IMR-90 (cell line): ENCODE data around the gene IDI2. TPM values are rescaled to one million over a fixed set of nuclear protein-coding genes. Genes with fewer than 3 reads are reported as not detected.
A peak's percentile ranks its signal among the peaks of the same experiment; 100 is the strongest.

Experiments used
- ATAC-seq: fragments of 200-7000 bp; cut with Tn5 transposase; 2 replicates; pipeline ENCODE4 v1.9.1; 2020; ENCODE audit warnings: low read depth, mild to moderate bottlenecking, moderate library complexity
- BruUV-seq: library from RNA; stranded (reverse); fragments of 400-500 nt; replicated peaks from 2 replicates; lab custom pipeline; 2021; lab: Mats Ljungman, UMichigan
- CTCF ChIA-PET: fragments of 300-600 bp; formaldehyde crosslinking; extraction: SDS; loops from one replicate; lab custom pipeline; 2021; ENCODE audit warnings: antibody characterized with exemption; lab: Yijun Ruan, JAX
- POLR2A ChIA-PET: fragments of 300-600 bp; sonication (Branson Sonifier 250); formaldehyde crosslinking; loops from one replicate; lab custom pipeline; 2022; ENCODE audit warnings: antibody characterized with exemption; ENCODE audit not compliant: unreplicated experiment; lab: Charles Lee
- DNase-seq: peaks from one replicate; pipeline ENCODE4 v3.0.0; 2013
- H2AFZ ChIP-seq: replicated peaks from 2 replicates; pipeline ENCODE3; 2013; ENCODE audit warnings: low read length, mild to moderate bottlenecking; ENCODE audit not compliant: poor library complexity
- H2AK5ac ChIP-seq: 2 replicates; pipeline ENCODE4 v1.6.1; 2013; ENCODE audit warnings: low read depth, low read length, inconsistent platforms
- H2AK9ac ChIP-seq: replicated peaks from 2 replicates; pipeline ENCODE3; 2013; ENCODE audit warnings: mild to moderate bottlenecking, low read depth, low read length, moderate library complexity; ENCODE audit not compliant: poor library complexity
- H2BK120ac ChIP-seq: 2 replicates; pipeline ENCODE4 v1.6.1; 2013; ENCODE audit warnings: low read depth, low read length, inconsistent platforms
- H2BK15ac ChIP-seq: 3 replicates; pipeline ENCODE4 v1.6.1; 2013; ENCODE audit warnings: low read depth, low read length, inconsistent platforms
- H2BK20ac ChIP-seq: 2 replicates; pipeline ENCODE4 v1.6.1; 2013; ENCODE audit warnings: low read depth, mild to moderate bottlenecking, inconsistent platforms, low read length, moderate library complexity
- H2BK5ac ChIP-seq: 2 replicates; pipeline ENCODE4 v1.6.1; 2013; ENCODE audit warnings: mild to moderate bottlenecking, low read depth, low read length, inconsistent platforms; ENCODE audit not compliant: poor library complexity, severe bottlenecking
- H3K14ac ChIP-seq: replicated peaks from 2 replicates; pipeline ENCODE4 v1.6.1; 2013; ENCODE audit warnings: low read depth, low read length, inconsistent platforms
- H3K18ac ChIP-seq: 2 replicates; pipeline ENCODE4 v1.6.1; 2013; ENCODE audit warnings: low read depth, low read length, control low read depth
- H3K23ac ChIP-seq: 2 replicates; pipeline ENCODE4 v1.6.1; 2013; ENCODE audit warnings: low read depth, low read length, inconsistent platforms
- H3K27ac ChIP-seq: 2 replicates; pipeline ENCODE4 v1.5.1; 2013; ENCODE audit warnings: mild to moderate bottlenecking, control low read depth, low read length; ENCODE audit not compliant: insufficient read depth
- H3K27me3 ChIP-seq: 2 replicates; pipeline ENCODE4 v1.6.1; 2013; ENCODE audit warnings: low read length; ENCODE audit not compliant: control insufficient read depth, insufficient read depth
- H3K36me3 ChIP-seq: 2 replicates; pipeline ENCODE4 v1.6.1; 2013; ENCODE audit warnings: low read length, mixed read lengths; ENCODE audit not compliant: control insufficient read depth, insufficient read depth
- H3K4ac ChIP-seq: 2 replicates; pipeline ENCODE4 v1.6.1; 2013; ENCODE audit warnings: low read depth, low read length, inconsistent platforms
- H3K4me1 ChIP-seq: 2 replicates; pipeline ENCODE4 v1.6.1; 2013; ENCODE audit warnings: low read length, mixed read lengths; ENCODE audit not compliant: control insufficient read depth, insufficient read depth
- H3K4me2 ChIP-seq: 2 replicates; pipeline ENCODE4 v1.6.1; 2013; ENCODE audit warnings: low read depth, mild to moderate bottlenecking, control low read depth, low read length, moderate library complexity
- H3K4me3 ChIP-seq: 2 replicates; pipeline ENCODE4 v1.5.1; 2013; ENCODE audit warnings: low read depth, mild to moderate bottlenecking, control low read depth, low read length, moderate library complexity; ENCODE audit not compliant: insufficient read depth
- H3K56ac ChIP-seq: 2 replicates; pipeline ENCODE4 v1.6.1; 2013; ENCODE audit warnings: low read length, inconsistent platforms; ENCODE audit not compliant: insufficient read depth; ENCODE audit errors: extremely low read depth
- H3K79me1 ChIP-seq, 2 experiments: 2 replicates each; pipeline ENCODE4 v1.6.1; 2013; ENCODE audit warnings: low read length in 2 of 2, inconsistent platforms in 1 of 2, low read depth in 1 of 2
- H3K9ac ChIP-seq: 2 replicates; pipeline ENCODE4 v1.6.1; 2013; ENCODE audit warnings: low read depth, low read length, control low read depth
- H3K9me1 ChIP-seq: 2 replicates; pipeline ENCODE4 v1.6.1; 2013; ENCODE audit warnings: low read length, inconsistent platforms; ENCODE audit not compliant: insufficient read depth
- H3K9me3 ChIP-seq: 2 replicates; pipeline ENCODE4 v1.6.1; 2013; ENCODE audit warnings: low read length; ENCODE audit not compliant: control insufficient read depth, insufficient read depth
- H4K20me1 ChIP-seq: 2 replicates; pipeline ENCODE4 v1.6.1; 2013; ENCODE audit warnings: low read length, inconsistent platforms; ENCODE audit not compliant: insufficient read depth
- H4K5ac ChIP-seq: 2 replicates; pipeline ENCODE4 v1.6.1; 2013; ENCODE audit warnings: mild to moderate bottlenecking, low read depth, low read length, control low read depth
- H4K8ac ChIP-seq, 2 experiments: 2 replicates each; pipeline ENCODE4 v1.6.1; 2013; ENCODE audit warnings: low read depth in 2 of 2, low read length in 2 of 2, control low read depth in 1 of 2, inconsistent platforms in 1 of 2
- H4K91ac ChIP-seq: 2 replicates; pipeline ENCODE4 v1.6.1; 2013; ENCODE audit warnings: low read depth, low read length, inconsistent platforms; ENCODE audit not compliant: insufficient read depth
- BHLHE40 ChIP-seq: fragments of 150-350 bp; IDR thresholded peaks from 2 replicates; pipeline ENCODE4 v1.6.1; 2016; ENCODE audit warnings: mild to moderate bottlenecking, low read depth, low read length
- CEBPB ChIP-seq: IDR thresholded peaks from 2 replicates; pipeline ENCODE4 v1.6.1; 2012; ENCODE audit warnings: low read depth, low read length, improper control_type of control experiment
- CTCF ChIP-seq: conservative IDR thresholded peaks from 2 replicates; pipeline ENCODE4 v1.5.1; 2012; ENCODE audit warnings: mild to moderate bottlenecking, low read depth, low read length, improper control_type of control experiment
- WGBS, 2 experiments: methylation state at CpG; one replicate each; pipeline versions ENCODE4 v1.1.5 to v1.1.7; 2013; ENCODE audit warnings: missing lambda C conversion rate in 2 of 2; ENCODE audit not compliant: insufficient read length in 1 of 2; ENCODE audit errors: extremely low coverage in 2 of 2; 5-methylcytosine and 5-hydroxymethylcytosine counted together
- dilution Hi-C: fragments of 300-500 bp; cut with HindIII; formaldehyde crosslinking; loops from one replicate; pipeline ENCODE4 v1.14.3; 2018; ENCODE audit warnings: low sequenced_read_pairs; ENCODE audit not compliant: unreplicated experiment
- in situ Hi-C: fragments of 300-500 bp; cut with MboI; formaldehyde crosslinking; loops from 3 replicates; pipeline ENCODE4 v1.14.3; 2019; ENCODE audit warnings: low sequenced_read_pairs, inconsistent platforms, mixed read lengths
- intact Hi-C: fragments of 100-400 bp; cut with micrococcal nuclease; formaldehyde crosslinking; loops from 2 replicates; pipeline ENCODE4 v1.10.0; 2022
- polyA plus RNA-seq, 3 experiments: library from polyadenylated mRNA; depleted of rRNA; stranded (reverse); fragments of >200 nt; gene quantifications; 2 replicates each; pipeline ENCODE4 v1.2.3, GENCODE V29; 2012; ENCODE audit warnings: low replicate concordance in 1 of 3
- total RNA-seq: library from RNA; depleted of rRNA; stranded (reverse); fragments of >200 nt; gene quantifications from 2 replicates; pipeline ENCODE4 v1.2.3, GENCODE V29; 2012

Gene IDI2
- total and polyA plus RNA-seq, 2 of the 4 experiments (the other 2 are of a cell fraction), result not detected

DNA sequence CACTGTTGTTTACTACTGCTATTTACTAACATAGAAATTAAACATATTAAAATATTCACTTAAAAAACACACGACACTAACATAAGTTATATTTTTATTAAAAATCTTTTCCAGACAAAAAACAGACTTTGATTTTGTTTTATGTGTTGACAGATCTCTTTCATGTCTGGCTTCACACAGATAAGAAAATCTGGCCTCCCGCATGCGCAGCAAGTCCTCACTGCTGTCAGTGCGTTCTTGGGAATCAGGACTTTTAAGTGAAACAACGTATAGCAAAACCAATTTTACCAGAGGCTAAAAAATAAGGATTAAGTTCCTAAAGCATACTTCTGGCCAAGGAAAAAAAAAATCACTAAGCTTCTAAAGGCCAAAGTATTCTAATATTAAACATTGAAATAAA lies 24.5 kb upstream of the IDI2 start:
- Histone ChIP-seq H4K5ac (no peak overlapping the region), H4K91ac (no peak overlapping the region), H3K36me3 (peaks cover 4% of the 10 kb centered on the region), H3K4me3 (peak overlapping the region; percentile 50; the same call in 1 of the 2 replicates), H2BK120ac (no peak overlapping the region), H3K4me2 (peak overlapping the region; percentile 86), H2BK20ac (no peak overlapping the region), H2AK9ac (no peak overlapping the region), H3K23ac (peak overlapping the region; percentile 39; the same call in 1 of the 2 replicates), H3K27me3 (no peaks in the 10 kb centered on the region), H4K20me1 (peaks cover 26% of the 10 kb centered on the region), H3K9me1 (peaks cover 8% of the 10 kb centered on the region; the same call in 1 of the 2 replicates), H3K79me1 (peaks cover 24 to 63% of the 10 kb centered on the region in 2 experiments), H3K56ac (peak overlapping the region; percentile 58; the same call in 1 of the 2 replicates), H3K4me1 (peaks cover 7% of the 10 kb centered on the region), H3K4ac (peak overlapping the region; percentile 67; the same call in 1 of the 2 replicates), H2AK5ac (no peak overlapping the region), H4K8ac (peak overlapping the region in 1 of 2 experiments; percentile 6; a peak in 3 of 4 replicates), H3K18ac (no peak overlapping the region), H3K14ac (peak overlapping the region; percentile 86; the same call in 1 of the 2 replicates), H2BK5ac (peak overlapping the region; percentile 69), H3K9ac (peak overlapping the region; percentile 64; the same call in 1 of the 2 replicates), H2AFZ (no peak overlapping the region), H2BK15ac (no peak overlapping the region), H3K27ac (peak overlapping the region; percentile 26; the same call in 1 of the 2 replicates), H3K9me3 (no peaks in the 10 kb centered on the region)
- DNase-seq (peak; percentile 42), ATAC-seq (no peak)
- dilution Hi-C loops, result no loop called here
- ChIA-PET POLR2A (interaction anchor here (0.7 kb wide), 1 partner anchor 230 kb away, joined by 3 read pairs; no protein-coding TSS in a partner anchor), CTCF (interaction anchor here (0.7 kb wide), 1 partner anchor 1993 kb away, joined by 3 read pairs; no protein-coding TSS in a partner anchor)
- BruUV-seq, result no TSS peak
- in situ Hi-C loops, result no loop called here
- intact Hi-C loops, result no loop called here
- no CpG with 5 or more reads among the region's 5 CpGs for WGBS, 2 experiments
- no peak for TF ChIP-seq CEBPB
- no peak for TF ChIP-seq CTCF
- TF ChIP-seq BHLHE40, result no peak
